AG04450 (cell line): ENCODE results near the gene CCM2. TPM values are rescaled to one million over a fixed set of nuclear protein-coding genes. Genes with fewer than 3 reads are reported as not detected.

Source experiments
- CTCF ChIA-PET: fragments of 300-600, 350-600 bp; formaldehyde crosslinking; extraction: SDS; loops from one replicate; lab custom pipeline; 2022; ENCODE audit warnings: antibody characterized with exemption, inconsistent platforms; lab: Charles Lee
- POLR2A ChIA-PET: fragments of 350-600 bp; formaldehyde crosslinking; extraction: SDS; loops from one replicate; lab custom pipeline; 2021; ENCODE audit warnings: antibody characterized with exemption, inconsistent platforms; lab: Yijun Ruan, JAX
- DNase-seq: peaks from one replicate; pipeline ENCODE4 v3.0.0-alpha.2; 2011; ENCODE audit warnings: low read depth, low spot score
- H3K27ac ChIP-seq: one replicate; pipeline ENCODE4 v1.5.1; 2012; ENCODE audit warnings: low read depth, low read length, control low read depth
- H3K27me3 ChIP-seq: one replicate; pipeline ENCODE4 v1.6.0; 2012; ENCODE audit warnings: low read length; ENCODE audit not compliant: control insufficient read depth, insufficient read depth
- H3K4me3 ChIP-seq: 2 replicates; pipeline ENCODE4 v1.5.1; 2011; ENCODE audit warnings: mild to moderate bottlenecking, low read depth, low read length, control low read depth
- H3K9me3 ChIP-seq: 2 replicates; pipeline ENCODE4 v1.5.1; 2012; ENCODE audit warnings: low read length; ENCODE audit not compliant: control insufficient read depth, insufficient read depth
- polyA plus RNA-seq: library from polyadenylated mRNA; depleted of rRNA; stranded (reverse); fragments of >200 nt; gene quantifications from 2 replicates; pipeline ENCODE4 v1.2.3, GENCODE V29; 2011
- TF ChIP-seq, protein P1 (sequence below): IDR thresholded peaks from 2 replicates; pipeline ENCODE4 v1.5.1; 2011; ENCODE audit warnings: low read depth, low read length, control low read depth, inconsistent platforms

CCM2 gene
- polyA plus RNA-seq, 1 experiment: 24.7 TPM

DNA sequence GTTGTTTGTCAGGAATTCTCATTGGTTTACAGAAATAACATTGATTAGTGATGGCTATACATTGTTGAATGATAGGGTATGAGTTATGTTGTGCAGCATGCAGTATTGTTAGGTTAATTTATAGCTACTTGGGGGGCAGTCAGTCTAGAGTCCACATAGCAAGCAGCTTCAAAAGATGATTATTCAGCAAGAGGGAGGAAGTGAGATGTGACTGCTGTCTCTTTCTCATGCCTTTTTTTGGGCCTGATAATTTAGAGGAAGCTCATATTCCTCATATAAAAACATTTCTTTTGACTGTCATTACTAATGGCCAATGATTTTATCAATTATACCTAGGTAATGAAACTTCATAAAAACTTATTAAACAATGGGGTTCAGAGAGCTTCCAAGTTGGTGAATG lies 114.9 kb downstream of the CCM2 start:
- peaks cover 27% of the 10 kb centered on the region for H3K27me3 ChIP-seq
- no peaks in the 10 kb centered on the region; the same call in 1 of the 2 replicates for H3K9me3 ChIP-seq
- DNase-seq: no peak
- CTCF ChIA-PET: interaction anchor here (1.0 to 4.2 kb wide), 3 partner anchors 21 to 233 kb away, joined by 3 to 16 read pairs (median 4); no protein-coding TSS in a partner anchor
- POLR2A ChIA-PET: no interaction called here
- H3K4me3 ChIP-seq: no peak overlapping the region
- no peak overlapping the region for H3K27ac ChIP-seq
- TF ChIP-seq, protein P1, sequence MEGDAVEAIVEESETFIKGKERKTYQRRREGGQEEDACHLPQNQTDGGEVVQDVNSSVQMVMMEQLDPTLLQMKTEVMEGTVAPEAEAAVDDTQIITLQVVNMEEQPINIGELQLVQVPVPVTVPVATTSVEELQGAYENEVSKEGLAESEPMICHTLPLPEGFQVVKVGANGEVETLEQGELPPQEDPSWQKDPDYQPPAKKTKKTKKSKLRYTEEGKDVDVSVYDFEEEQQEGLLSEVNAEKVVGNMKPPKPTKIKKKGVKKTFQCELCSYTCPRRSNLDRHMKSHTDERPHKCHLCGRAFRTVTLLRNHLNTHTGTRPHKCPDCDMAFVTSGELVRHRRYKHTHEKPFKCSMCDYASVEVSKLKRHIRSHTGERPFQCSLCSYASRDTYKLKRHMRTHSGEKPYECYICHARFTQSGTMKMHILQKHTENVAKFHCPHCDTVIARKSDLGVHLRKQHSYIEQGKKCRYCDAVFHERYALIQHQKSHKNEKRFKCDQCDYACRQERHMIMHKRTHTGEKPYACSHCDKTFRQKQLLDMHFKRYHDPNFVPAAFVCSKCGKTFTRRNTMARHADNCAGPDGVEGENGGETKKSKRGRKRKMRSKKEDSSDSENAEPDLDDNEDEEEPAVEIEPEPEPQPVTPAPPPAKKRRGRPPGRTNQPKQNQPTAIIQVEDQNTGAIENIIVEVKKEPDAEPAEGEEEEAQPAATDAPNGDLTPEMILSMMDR: no peak

DNA sequence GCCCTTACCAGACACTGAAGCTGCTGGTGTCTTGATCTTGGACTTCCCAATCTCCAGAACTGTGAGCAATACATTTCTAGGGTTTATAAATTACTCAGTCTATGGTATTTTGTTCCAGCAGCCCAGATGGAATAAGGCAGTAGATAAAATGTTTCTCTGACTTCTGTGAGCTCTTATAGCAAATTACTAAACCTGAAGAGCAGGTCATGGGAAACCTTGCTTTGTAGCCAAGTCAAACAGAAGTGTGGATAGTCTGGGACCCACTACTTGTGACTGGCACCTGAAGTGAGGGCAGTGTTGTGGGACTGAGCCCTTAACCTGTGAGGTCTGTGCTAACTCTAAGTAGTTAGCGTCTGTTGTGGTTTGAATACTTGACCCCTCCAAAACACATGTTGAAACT lies 116.0 kb downstream of the CCM2 start:
- Histone ChIP-seq H3K27ac (no peak overlapping the region), H3K4me3 (no peak overlapping the region), H3K9me3 (no peaks in the 10 kb centered on the region; the same call in 1 of the 2 replicates), H3K27me3 (peaks cover 31% of the 10 kb centered on the region)
- no peak for DNase-seq
- ChIA-PET CTCF (interaction anchor here (4.2 kb wide), 1 partner anchor 20 kb away, joined by 16 read pairs; no protein-coding TSS in a partner anchor), POLR2A (no interaction called here)
- TF ChIP-seq, protein P1: no peak

DNA sequence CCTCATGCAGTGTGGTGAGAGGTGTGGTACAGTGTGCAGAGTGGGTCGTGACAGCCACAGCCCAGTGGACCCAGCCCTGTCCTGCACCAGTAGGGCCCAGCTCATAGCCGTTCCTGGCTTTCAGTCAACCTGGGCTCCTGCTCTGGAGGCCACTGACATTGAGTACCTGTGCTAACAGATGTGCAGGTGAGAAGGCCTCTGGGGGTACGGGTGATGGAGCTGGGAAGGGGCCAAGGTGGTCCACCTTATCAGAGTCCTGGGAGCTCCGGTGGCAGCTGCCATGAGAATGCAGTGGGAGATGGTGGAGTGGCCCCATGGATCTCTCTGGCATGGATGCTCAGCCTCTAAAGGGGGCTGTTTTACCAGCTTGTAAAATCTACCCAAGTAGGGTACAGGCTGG lies 117.6 kb downstream of the CCM2 start:
- no peak overlapping the region for H3K27ac ChIP-seq
- ChIA-PET CTCF (interaction anchor here (4.2 kb wide), 1 partner anchor 19 kb away, joined by 16 read pairs; no protein-coding TSS in a partner anchor), POLR2A (interaction anchor here (0.6 kb wide), 1 partner anchor 314 kb away, joined by 4 read pairs; no protein-coding TSS in a partner anchor)
- H3K4me3 ChIP-seq: no peak overlapping the region
- no peak for DNase-seq
- H3K9me3 ChIP-seq: no peaks in the 10 kb centered on the region
- peaks cover 36% of the 10 kb centered on the region for H3K27me3 ChIP-seq
- TF ChIP-seq, protein P1: no peak

- H3K27me3 ChIP-seq: peaks cover 36% of the 10 kb centered on the region
- ChIA-PET POLR2A (no interaction called here), CTCF (interaction anchor here (4.2 kb wide), 1 partner anchor 18 kb away, joined by 16 read pairs; no protein-coding TSS in a partner anchor)
- no peak for DNase-seq
- TF ChIP-seq, protein P1: no peak
- no peak overlapping the region for H3K27ac ChIP-seq
- no peaks in the 10 kb centered on the region for H3K9me3 ChIP-seq
- no peak overlapping the region for H3K4me3 ChIP-seq
Measured at GRCh38 chr7:45118292-45118691, 118.3 kb downstream of the CCM2 start.

DNA sequence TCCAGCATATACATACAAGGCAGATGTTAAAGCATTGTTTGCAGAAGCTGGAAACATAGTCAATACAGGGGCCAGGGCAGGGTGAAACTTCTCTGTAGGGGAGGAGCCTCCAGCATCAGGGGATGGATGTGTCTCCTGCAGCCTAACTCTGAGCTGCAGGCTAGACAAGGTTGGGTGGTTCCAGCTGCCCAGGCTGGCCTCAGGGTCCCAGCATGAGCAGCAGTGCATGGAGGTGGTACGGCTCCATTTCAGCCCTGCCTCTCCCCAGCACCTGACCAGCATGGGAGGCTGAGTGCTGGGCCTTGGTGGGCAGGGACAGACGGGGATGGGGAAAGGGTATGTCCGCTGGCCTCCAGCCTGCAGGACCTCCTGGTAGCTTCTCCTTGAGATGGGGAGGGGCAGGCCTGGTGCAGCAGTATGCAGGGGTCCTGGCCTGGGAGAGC lies 118.9 kb downstream of the CCM2 start:
- Histone ChIP-seq H3K4me3 (no peak overlapping the region), H3K27ac (no peak overlapping the region), H3K27me3 (peaks cover 36% of the 10 kb centered on the region), H3K9me3 (no peaks in the 10 kb centered on the region)
- no peak for DNase-seq
- TF ChIP-seq, protein P1: no peak
- POLR2A ChIA-PET: no interaction called here
- CTCF ChIA-PET: no interaction called here
